KBM-7 (cell line): ENCODE data around the gene ARAP2.
"Not testable (repeated sequence)": the region's sequence is repeated elsewhere in the genome, so short reads cannot be mapped to it uniquely, and the experiment has no call there.

Experiments used
- DNase-seq: peaks from one replicate; pipeline ENCODE4 v3.0.0-alpha.2; 2015
- in situ Hi-C: fragments of 300-500 bp; cut with MboI; formaldehyde crosslinking; loops from 2 replicates; pipeline ENCODE4 v1.14.3; 2020; ENCODE audit warnings: low sequenced_read_pairs, low pct_unique_long_range_greater_than_20kb, mixed read lengths

The ARAP2 gene

DNA sequence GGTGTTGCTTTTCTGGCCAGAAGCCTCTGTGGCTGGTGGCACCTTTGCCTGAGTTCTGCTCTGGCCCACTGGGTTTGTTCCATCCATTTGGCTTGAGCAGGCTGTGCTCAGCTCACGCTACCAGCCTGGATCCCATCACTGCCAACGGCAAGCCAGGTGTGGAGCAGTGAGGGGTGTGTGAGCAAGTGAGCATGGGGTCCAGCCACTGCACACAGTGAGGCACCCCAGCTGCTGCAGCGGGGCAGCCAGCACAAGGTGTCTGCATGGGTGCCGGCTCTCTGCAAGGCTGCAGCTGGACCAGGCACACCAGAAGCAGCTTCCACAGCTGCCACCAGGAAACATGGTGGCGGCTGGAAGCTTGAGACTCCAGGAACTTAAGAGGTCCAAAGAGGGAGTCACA is 46.8 kb downstream of the ARAP2 start:
- in situ Hi-C loops = no loop called here

DNA sequence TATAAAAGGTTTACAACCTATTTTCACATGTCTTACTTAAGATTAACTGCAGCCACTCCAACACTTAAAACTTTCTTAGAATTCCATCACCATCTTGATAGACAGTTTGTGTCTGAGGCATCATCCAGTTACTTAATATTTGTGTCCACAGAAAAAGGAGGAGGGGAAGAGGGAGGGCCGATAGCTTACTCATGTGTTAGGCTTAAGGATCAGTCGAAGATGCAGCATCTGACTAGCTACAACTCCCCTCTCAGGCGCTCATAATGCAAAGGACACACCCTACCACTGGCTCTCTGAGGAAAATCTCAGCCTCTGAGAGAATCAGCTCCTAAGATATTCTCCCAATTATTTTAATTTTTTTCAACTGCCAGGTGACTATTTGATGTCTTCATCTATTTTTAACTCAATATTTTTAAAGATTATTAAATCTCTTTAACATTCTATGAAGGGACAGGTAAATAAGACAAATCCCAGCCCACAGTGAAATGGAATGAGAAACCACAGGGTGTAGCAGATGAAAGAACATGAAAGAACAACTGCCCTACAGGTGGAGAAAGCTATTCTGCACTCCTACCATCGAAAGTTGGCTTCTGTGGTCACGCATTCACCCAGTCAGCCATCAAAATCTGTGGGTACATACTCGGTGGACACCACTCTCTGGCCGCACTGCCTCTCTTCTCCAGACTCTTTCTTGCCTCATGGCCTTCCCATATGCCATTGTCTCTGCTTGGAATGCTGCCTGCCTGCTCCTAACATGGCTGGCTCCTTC is 48.0 kb downstream of the ARAP2 start:
- in situ Hi-C loops = no loop called here
- no peak for DNase-seq

More for the DNA sequence above, 46.8 kb downstream of the ARAP2 start:
- no peak for DNase-seq

DNA sequence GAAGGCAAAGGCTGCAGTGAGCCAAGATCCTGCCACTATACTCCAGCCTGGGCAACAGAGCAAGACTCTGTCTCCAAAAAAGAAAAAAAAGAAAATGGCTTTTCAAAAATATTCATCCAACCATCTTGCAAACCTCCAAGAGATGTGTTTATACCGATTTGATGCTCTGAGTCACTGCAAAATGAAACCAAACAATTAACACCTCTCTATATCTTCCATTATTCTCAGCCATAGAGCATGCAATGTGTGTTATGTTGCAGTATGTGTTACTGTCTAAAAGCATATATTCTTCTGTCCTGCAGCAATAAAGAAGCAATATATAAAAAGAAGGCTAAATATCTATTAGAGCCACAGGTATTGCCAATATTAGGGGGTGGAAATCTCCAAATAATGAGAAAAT is 51.4 kb downstream of the ARAP2 start:
- in situ Hi-C loops = no loop called here
- DNase-seq = no peak

DNA sequence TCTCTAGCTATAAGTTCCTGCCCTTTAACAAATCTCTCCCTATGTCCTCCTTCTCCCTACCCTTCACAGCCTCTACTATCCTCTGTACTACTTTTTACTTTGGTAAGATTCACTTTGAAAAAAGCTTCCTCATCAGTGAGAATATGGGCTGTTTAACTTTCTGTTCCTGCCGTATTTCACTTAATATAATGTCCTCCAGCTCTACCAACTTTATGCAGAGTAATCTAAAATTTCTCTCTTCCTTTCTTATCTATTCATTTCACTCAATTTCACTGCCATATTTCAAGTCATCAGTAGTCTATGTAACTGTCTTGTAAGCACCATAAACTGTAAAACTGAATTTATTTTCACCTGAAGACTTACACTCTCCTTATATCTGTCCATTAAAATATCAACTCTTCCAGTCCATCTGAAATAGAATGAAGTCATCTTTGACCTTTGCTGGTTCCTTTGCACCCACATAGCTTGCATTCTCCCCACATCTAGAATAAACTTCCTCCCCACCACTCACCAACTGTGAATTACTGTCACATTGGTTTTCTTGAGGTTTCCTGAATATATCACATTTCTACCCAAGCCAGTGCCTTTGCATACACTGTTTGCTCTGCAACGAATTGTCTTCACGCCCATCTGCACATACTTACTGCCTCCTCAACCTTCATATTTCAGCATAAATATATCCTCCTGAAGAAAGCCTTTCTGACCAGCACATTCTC is 54.6 kb downstream of the ARAP2 start:
- peak; percentile 75 for DNase-seq
- in situ Hi-C loops = no loop called here

DNA sequence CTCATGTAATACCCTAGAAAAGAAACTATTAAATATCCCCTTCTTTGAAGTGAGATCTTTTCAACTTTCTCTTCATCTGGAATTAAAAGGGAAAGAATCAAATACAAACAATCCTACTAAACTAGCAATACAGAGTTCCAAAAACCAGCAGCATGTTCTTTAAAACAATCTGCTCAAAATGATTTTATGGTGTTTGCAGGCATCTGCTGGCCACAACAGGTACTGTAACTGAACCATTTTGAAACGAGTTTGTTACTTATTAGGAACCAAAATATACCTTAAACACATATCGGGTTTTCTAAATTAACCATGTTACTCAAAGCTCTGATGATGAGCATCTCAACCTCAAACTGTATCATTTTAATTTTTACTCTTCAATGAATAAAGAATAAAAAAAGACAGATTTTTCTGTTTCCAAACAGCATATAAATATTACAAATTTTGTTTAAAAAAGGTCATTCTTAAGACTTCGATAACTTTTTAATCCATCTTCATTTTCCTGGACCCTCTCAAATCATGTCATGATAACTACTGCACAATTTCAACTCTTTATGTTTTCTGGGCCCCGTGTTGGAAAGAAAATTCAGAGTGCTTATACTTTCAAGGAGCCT is 56.5 kb downstream of the ARAP2 start:
- in situ Hi-C loops = no loop called here

DNA sequence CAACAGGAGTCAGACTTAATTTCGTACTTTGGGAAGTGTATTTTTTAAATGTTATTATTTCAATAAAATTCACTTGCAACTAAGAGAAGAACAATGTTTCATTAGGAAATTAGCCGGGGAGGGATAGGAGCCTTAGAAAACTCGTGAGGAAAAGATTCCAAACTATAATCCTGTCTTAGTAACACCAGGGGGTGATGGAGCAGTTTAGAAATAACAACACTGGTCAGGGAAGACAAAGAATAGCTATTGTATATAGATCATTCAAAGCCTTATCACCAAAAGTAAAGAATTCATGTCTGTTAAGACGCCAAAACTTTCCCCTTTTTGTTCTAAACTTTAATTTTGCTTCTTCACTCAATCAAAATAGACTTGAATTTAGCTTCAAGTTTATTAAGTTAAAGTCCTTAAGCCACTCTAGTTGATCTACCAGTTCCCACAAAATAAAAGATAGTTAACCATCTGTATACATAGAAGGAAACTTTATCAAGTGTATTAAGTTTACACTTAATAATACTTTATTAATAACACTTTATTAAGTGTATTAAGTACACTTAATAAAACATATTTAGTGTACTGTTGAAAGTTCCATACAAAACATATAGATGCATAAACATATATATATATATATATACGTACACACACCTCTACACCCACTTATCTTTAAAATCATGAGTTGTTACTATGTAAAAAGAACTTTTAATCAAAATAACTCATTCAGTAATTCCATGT is 60.5 kb downstream of the ARAP2 start:
- DNase-seq = no peak
- in situ Hi-C loops = no loop called here

More for the DNA sequence above, 56.5 kb downstream of the ARAP2 start:
- peak; percentile 47 for DNase-seq

DNA sequence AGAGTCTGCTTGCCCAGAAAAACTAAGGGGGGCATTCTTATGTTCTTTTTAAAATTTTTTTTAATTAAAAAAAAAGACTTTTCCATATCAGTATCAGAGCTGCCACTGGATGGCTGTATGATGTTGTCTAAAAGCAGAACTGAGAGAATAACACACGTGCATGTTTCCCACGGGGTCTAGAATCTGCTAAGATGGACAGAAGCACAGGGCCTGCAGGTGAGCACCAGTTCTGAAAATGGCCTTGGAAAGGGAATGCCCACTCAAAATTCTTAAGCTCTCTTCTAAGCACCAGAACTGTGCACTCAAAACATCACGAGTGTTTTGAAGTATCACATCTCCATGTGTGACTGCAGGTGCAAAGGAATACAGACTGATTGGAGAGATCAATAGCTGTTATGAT is 61.1 kb downstream of the ARAP2 start:
- in situ Hi-C loops = no loop called here
- DNase-seq = no peak

DNA sequence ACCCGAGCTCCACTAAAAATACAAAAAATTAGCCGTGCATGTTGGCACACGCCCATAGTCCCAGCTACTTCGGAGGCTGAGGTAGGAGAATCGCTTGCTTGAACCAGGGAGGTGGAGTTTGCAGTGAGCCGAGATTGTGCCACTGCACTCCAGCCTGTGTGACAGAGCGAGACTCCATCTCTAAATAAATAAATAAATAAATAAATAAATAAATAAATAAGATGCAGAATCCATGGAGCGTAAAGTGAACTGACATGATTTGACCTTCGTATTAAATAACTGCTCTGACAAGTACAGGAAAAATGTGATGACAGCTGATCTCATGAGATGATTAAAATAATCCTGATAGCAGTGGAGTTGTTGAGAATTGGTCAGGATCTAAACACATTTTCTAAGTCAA is 62.0 kb downstream of the ARAP2 start:
- DNase-seq, in situ Hi-C loops: not testable (repeated sequence)

DNA sequence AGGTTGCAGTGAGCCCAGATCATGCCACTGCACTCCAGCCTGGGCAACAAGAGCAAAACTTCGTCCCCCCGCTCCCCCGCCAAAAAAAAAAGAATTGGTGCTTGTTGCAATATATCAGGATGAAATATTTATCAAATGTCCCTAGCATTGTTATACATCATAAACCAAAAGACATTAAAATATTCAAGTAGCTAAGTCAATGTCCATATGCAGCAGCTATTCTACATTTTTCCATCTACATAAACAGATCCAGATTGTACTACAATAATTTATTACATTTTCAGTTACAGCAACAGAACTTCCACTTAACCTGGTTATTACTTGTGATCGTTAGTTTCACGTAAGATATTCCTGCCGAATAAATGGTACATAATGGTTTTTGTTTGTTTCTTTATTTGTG is 64.1 kb downstream of the ARAP2 start:
- DNase-seq = no peak
- in situ Hi-C loops = no loop called here

DNA sequence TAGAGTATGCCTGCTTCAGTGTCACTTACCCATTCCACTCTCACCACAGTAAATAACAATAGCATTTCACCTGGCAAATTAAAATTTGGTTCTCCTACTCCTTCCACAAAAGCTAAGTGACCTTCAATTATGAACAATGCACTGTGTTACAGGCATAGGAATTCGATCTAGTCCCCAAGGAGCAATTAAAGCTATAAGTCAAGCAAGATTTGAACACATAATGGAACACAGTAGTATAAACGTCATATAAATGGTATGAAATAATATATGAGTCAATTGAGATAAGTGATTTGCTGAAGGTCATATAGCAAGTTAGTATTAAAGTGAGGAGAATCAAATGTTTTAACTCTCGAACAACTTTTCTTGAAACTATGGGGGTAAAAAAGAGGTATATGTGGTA is 65.8 kb downstream of the ARAP2 start:
- no peak for DNase-seq

DNA sequence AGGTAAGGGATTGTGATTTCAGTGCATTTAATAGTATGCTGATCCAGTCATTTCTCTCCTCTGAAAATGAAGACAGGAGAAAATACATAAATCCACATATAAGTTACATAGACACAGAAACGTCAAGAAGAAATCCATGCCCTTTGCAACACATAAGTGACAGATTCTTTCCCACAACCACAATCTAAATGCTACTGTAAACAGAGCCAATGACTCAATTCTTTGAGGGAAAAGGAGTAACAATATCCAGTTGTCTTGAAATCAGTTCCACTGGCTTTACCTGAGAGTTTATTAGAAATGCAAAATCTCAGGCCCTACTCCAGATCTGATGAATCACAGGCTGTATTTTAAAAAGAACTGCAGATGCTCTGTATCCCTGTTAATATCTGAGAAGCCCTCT is 66.4 kb downstream of the ARAP2 start:
- DNase-seq = no peak
- in situ Hi-C loops = no loop called here

More for the DNA sequence above, 65.8 kb downstream of the ARAP2 start:
- in situ Hi-C loops = no loop called here

DNA sequence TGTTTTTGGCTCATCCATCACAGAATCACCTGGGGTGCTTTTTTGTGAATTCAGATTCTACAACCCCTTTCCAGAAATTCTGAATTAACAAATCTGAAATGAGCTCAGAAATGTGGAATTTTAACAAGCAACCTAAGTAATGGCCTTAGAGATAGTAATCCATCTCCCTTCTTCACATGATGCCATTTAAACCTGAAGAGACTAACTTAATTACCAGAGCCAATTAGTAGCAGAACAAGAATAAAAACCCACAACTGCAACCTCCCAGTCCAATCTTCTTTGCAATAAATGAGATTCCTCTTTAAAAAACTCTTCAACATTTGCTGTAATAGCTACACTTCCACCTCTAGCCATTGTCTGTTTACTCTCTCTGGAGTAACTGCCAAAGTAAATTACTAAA is 69.7 kb downstream of the ARAP2 start:
- no peak for DNase-seq
- in situ Hi-C loops = no loop called here

DNA sequence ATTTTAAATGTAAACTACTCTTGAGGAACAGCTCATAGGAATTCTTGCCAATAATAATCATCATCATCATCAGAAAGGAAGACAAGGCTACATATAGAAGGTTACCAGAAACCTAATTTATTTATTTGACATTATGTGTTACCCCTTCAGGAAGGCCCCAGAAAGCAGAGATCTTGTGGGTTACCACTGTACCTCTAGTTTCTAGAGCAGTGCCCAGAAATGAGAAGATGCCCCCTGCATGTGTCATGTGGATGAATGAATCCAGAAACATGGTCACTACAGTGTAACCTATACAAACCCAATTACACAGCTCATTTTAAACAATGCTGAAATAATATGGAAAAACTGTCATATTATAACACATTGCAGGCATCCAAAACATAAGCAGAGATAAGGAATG is 70.4 kb downstream of the ARAP2 start:
- DNase-seq = no peak
- in situ Hi-C loops = no loop called here

DNA sequence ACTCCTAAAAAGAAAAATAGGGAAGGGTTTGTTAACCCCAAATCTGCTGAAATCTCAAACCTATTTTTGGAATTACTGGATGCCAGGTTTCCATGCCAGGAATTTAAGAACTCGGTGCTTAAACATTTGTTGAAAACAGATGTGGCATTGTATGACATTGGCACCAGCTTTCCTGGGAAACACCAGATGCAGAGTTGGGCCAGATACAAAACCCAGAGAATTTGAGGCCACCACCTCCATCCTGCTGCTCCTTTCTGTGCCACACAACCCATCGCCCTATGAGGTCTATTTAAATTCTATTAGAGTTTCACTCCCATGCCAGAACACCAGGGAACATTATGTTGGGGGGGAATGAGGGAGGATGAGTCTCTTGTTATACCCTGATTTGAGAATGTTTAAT is 71.7 kb downstream of the ARAP2 start:
- DNase-seq = no peak
- in situ Hi-C loops = no loop called here

DNA sequence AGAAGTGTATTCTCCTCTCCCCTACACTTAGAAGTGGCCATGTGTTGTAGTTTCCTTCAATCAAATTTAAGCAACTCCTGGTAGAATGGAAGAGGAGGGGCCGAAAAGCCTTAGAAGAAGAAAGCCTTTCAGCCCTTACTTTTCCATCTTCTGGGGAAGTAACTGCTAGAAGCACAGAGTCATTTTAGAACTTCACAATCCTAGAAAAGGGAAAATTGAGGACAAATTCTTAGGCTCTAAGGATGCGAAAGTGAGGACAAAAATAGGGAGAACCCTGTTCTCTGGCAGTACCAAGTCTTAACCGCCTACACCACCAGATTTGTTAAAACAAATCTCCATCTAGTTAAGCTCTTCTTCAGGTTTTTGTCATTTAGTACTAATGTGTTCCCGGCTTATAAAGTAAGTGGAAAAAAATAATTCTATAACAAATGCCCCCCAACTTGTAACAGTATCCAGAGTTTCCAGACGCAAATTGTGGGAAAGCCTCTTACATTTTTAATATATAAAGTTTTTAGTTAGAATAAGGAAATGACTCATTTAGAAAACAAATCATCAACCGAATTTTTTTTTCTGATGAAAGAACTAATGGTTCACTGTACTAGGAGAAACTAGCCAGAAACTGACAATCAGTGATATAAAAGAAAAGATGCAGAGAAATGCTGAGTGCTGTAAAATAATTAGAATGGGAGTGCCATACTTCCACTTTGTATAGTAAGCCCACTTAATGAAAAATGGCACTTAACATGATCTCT is 76.0 kb downstream of the ARAP2 start:
- no peak for DNase-seq
- in situ Hi-C loops = no loop called here

DNA sequence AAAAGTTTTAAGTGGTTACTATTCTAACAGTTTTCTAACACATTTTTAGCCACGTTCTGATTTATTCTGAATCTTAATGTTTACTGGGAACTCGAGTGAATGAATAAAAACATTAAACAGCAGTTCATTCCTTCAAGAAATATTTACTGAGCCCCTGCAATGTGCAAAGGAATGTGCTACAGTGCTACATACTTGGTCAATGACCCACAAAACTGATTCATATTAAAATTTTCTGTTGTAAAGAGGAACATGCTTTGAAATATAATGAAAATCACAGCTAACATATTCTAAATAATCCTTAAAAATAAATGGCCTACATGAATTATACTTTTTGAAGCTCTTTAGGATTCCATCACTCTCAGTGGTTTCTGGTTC is 78.7 kb downstream of the ARAP2 start:
- in situ Hi-C loops = no loop called here
- no peak for DNase-seq

DNA sequence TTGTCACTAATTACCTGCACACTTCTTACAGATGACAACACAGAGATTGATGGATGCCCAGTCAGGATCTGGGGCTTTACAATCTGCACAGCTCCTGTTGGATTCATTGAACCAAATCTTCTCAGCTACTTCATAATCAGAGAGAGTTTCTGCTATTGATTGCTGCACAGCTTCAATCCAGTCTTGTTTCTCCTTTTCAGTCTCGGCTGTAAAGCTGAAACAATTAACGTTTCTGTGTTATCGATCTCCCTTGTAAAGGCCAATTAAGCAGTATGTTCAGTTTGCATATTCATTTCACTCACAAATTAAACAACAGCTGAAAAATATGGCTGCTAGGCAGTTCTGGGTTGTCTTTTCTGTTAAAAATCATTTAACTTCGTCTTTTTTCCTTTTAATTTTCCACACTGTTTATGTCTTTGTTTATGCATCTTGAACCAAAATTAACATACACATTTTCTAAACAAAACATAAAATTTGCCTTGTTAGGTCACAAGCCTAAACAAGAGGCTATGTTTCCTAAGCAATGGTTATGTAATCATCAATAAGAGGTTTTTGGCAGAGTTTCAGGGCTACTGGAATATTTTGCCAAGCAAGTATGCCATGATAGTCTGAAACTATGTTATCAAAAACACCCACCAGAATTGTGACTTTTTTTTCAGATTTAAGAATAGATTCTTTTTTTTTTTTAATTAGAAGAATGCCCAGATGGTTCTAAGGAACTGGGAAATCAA is 79.2 kb downstream of the ARAP2 start:
- in situ Hi-C loops = no loop called here
- no peak for DNase-seq

DNA sequence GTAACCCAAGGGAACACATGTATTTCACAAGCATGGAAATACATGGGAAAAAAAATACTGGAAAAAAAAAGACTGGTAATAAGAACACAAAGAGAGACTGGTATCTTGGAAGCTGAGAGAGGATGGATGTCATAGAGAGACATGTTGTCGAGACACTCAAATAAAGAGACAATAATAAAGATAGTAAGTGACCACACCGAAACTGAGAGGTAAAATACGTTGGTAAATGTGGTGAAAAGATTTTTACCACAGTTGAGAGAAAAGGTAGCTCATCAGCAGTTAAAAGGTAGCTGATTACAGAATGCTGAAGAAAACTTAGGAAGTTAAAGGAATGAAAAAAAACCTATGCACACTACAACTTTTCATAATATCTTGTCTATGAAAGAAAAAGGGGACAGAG is 81.1 kb downstream of the ARAP2 start:
- no peak for DNase-seq
- in situ Hi-C loops = no loop called here

DNA sequence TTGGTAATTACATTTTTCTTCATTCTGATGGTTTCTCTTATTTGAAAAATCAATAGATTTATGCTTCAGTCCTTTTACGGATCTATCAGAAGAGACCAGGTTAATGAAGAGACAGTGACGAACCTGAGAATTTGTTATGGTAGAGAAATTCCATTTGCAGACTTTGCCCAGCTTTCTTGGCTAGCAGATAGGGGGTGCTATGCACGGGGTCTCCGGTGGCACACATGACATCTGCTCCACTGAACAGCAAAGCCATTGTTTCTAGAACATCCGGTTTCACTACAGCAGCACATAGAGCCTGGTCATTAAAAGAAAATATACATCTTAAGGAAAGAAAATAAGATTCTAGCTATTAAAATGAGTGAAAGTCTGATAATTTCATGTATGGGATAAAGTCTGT is 85.1 kb downstream of the ARAP2 start:
- DNase-seq = no peak
- in situ Hi-C loops = no loop called here
